GM12892 (cell line): Measurements from ENCODE around the gene SORBS2.
A peak's percentile ranks its signal among the peaks of the same experiment; 100 is the strongest.

Experiments used
- DNase-seq: peaks from one replicate; pipeline ENCODE4 v3.0.0; 2011; ENCODE audit not compliant: insufficient read length
- FAIRE-seq: peaks from 2 replicates; lab custom pipeline; 2011; peaks lifted over from hg19 to GRCh38; lab: Jason Lieb, UNC
- POLR2A ChIP-seq: IDR thresholded peaks from 2 replicates; pipeline ENCODE4 v1.6.1; 2011; ENCODE audit warnings: low read depth, low read length, control low read depth
- POLR2AphosphoS5 ChIP-seq: IDR thresholded peaks from 2 replicates; pipeline ENCODE4 v1.6.1; 2011; ENCODE audit warnings: low read depth, low read length, control low read depth
- TAF1 ChIP-seq: IDR thresholded peaks from 2 replicates; pipeline ENCODE4 v1.6.1; 2011; ENCODE audit warnings: low read depth, mild to moderate bottlenecking, control low read depth, low read length, borderline replicate concordance

SORBS2 gene

GRCh38 chr4:185634066-185634652 is 177.8 kb downstream of the SORBS2 start:
- TF ChIP-seq TAF1 (no peak), POLR2A (no peak), POLR2AphosphoS5 (no peak)
- FAIRE-seq (no peak), DNase-seq (no peak)

DNA sequence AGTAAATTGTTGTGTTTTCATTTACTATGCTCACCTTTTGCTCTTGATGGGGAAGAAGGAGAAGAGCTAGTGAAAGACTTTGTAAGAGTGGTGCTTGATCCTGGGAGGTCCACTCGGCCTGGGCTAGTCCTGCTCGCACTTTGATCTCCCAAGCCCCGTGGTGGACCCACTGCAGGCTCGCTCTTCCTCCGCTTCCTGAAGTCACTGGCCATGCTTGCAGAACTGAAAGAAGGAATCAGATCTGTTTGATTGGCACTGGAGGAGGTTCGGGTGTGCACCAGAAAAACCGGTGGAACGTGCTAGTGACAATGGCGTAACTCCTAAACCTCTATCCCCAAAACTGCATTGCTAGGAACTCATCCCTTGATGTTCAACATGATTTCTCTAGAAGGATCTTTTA is 185.2 kb downstream of the SORBS2 start:
- TF ChIP-seq TAF1: no peak
- TF ChIP-seq POLR2A: no peak
- no peak for TF ChIP-seq POLR2AphosphoS5
- FAIRE-seq: no peak
- no peak for DNase-seq

DNA sequence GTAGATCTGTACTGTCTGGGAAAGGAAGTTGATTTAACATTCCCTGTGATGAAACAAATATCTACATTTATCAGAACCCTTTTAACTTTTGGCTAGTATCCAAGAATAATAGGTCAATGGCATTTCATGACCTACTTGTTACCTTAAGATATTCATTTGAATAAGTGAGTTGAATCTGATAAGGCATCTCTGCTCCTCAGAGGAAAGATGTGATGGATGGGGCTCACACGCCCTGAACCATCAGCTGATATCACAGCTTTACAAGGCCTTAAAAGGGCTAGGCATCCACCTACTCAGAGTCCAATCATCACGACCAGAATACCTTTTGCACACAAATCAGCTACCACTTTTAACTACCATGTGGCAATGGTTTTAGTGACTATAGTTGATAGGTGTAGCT is 186.5 kb downstream of the SORBS2 start:
- TF ChIP-seq TAF1 (no peak), POLR2AphosphoS5 (no peak), POLR2A (no peak)
- FAIRE-seq (no peak), DNase-seq (no peak)

- no peak for TF ChIP-seq TAF1
- no peak for TF ChIP-seq POLR2AphosphoS5
- TF ChIP-seq POLR2A: no peak
- no peak for FAIRE-seq
- no peak for DNase-seq
Observed at GRCh38 chr4:185624259-185624589, 187.8 kb downstream of the SORBS2 start.

DNA sequence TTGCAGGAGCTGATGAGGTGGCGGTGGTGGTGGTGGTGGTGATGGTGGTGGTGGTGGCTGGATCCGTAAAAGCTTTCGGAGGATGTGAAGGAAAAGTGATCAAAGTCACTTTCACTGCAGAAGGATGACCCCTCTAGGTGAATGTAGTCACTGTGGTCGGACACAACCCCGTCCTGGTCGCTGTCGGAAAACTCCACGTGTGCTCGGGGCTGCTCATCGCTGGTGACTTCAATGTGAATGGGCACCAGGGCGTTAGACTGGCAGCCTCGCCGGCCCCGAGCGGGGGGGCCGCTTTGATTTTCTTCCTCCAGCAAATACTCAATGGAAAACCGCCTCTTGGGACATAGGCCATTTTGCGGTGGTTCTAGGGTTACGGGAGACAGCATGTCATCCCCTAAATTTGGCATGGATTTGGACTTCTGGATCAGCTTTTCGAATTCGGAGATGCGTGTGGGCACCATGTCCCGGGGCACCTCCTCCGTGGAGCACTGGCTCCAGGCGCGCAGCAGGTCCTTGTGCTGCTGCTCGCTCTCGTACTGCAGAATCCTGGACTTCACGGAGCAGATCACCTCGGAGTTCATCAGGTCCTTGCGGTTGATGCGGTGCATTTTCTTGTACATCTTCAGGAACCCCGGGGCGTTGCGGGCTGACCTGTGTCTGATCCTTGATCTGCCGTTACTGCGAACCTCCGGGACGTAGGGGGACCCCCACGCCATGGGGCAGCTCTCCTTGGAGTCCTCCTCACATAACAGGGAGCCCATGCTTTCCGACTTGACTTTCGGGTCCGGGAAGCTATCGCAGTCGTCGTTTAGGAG is 188.3 kb downstream of the SORBS2 start:
- DNase-seq (no peak), FAIRE-seq (no peak)
- TF ChIP-seq POLR2A (no peak), POLR2AphosphoS5 (no peak), TAF1 (no peak)

DNA sequence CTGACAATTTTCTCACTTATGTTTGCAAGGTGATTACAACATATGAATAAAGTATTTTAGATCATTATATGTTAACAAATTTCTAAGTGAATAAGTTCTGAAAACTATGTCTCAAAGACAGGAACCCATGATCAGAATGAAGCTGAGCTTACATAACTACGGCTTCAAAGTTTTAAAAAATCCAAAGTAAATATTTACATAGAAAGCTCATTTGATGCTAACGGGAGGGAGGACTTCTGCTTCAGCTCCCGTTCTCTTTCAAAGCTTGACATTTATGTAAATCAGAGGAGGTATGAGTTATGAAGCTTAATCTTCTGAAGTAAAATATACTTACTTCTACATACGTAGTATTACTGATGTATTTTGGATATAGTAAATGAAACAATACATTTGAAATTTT is 203.8 kb downstream of the SORBS2 start:
- TF ChIP-seq POLR2A (no peak), TAF1 (no peak), POLR2AphosphoS5 (no peak)
- FAIRE-seq (no peak), DNase-seq (no peak)

DNA sequence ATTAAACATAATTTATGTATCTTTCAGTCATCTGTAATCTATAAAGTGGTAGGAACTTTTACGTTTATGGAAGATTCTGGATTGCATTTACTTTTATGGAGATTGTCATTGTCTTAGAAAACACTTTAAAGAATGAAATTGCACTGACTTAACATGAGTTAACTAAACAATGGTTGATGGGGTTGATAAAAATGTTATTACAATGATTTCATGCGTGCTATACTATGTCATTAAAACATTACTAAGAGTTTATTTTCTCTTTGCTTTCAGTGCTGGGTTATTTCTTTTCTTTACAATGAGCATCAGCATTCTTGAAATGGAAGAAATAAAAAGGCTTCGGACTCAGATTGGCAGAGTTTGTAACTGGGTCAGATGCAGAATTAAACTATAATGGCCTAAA is 209.6 kb downstream of the SORBS2 start:
- no peak for FAIRE-seq
- TF ChIP-seq POLR2A: no peak
- no peak for TF ChIP-seq POLR2AphosphoS5
- no peak for TF ChIP-seq TAF1
- DNase-seq: no peak

- no peak for DNase-seq
- no peak for FAIRE-seq
- no peak for TF ChIP-seq POLR2A
- TF ChIP-seq TAF1: no peak
- TF ChIP-seq POLR2AphosphoS5: no peak
Observed at GRCh38 chr4:185600801-185601434, 211.1 kb downstream of the SORBS2 start.

GRCh38 chr4:185599553-185600243 is 212.3 kb downstream of the SORBS2 start:
- DNase-seq (no peak), FAIRE-seq (peak; percentile 46)
- TF ChIP-seq POLR2A: no peak
- no peak for TF ChIP-seq POLR2AphosphoS5
- no peak for TF ChIP-seq TAF1

- FAIRE-seq (no peak), DNase-seq (no peak)
- TF ChIP-seq POLR2A: no peak
- no peak for TF ChIP-seq POLR2AphosphoS5
- no peak for TF ChIP-seq TAF1
Observed at GRCh38 chr4:185598846-185599552, 213.0 kb downstream of the SORBS2 start.

DNA sequence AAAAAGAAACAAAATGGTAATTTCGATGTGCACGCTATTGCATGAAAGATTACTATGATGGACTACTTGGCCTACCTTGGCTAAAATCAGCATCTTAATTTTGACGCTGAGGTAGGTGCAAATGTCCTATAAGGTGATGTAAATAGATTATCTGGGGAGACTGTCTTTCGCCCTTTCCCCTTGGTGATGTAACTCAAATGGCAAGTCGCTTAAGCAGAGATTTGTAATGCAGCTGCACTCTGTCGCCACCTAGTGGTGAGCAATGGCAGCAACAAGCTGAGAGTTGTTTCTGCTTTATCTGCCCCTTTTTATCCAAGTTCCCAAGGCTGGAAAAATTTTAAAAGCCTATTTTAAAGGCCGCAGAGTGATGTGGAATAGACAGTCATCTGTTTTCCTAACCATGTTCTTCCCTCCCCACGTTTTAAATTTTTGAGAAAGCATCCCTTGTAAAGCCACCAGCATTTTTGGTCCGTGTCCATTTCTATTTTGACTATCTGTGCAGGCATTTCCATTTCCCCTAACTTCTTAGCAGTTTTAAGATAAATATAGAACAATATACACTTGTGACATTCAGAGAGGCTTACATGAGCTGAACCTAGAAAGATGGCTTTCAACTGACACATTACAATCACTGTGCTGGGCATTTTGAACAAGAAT is 214.3 kb downstream of the SORBS2 start:
- no peak for TF ChIP-seq POLR2A
- no peak for TF ChIP-seq POLR2AphosphoS5
- no peak for TF ChIP-seq TAF1
- FAIRE-seq: peak; percentile 99

More for the DNA sequence above, 214.3 kb downstream of the SORBS2 start:
- DNase-seq: peak; percentile 30
